CD4-positive, alpha-beta memory T cell (primary cell): ENCODE measurements around the gene SHC4. TPM values are rescaled to one million over a fixed set of nuclear protein-coding genes. Genes with fewer than 3 reads are reported as not detected.

ENCODE experiments used
- CTCF ChIA-PET: fragments of 350-600 bp; sonication (Branson Sonifier 250); formaldehyde crosslinking; loops from one replicate; lab custom pipeline; 2021; ENCODE audit warnings: inconsistent platforms; ENCODE audit not compliant: partially characterized antibody; lab: Charles Lee
- POLR2A ChIA-PET: fragments of 350-600 bp; sonication (Branson Sonifier 250); formaldehyde crosslinking; loops from one replicate; lab custom pipeline; 2021; ENCODE audit not compliant: partially characterized antibody; lab: Charles Lee
- DNase-seq, 5 donors: peaks; one replicate each; pipeline versions ENCODE4 v3.0.0 to v3.0.0-alpha.2; 2020 to 2022; ENCODE audit warnings: mixed read lengths in 1 of 5
- H3K27ac ChIP-seq: one replicate; pipeline ENCODE4 v1.7.0; 2013; ENCODE audit warnings: low read depth, low read length
- H3K27me3 ChIP-seq: 2 replicates; pipeline ENCODE4 v1.7.0; 2013; ENCODE audit warnings: mild to moderate bottlenecking, low read length, moderate library complexity; ENCODE audit not compliant: insufficient read depth
- H3K36me3 ChIP-seq: 2 replicates; pipeline ENCODE4 v1.7.0; 2013; ENCODE audit warnings: mild to moderate bottlenecking, low read length, moderate library complexity; ENCODE audit not compliant: insufficient read depth
- H3K4me1 ChIP-seq: 2 replicates; pipeline ENCODE4 v1.7.0; 2013; ENCODE audit warnings: mild to moderate bottlenecking, low read length, moderate library complexity; ENCODE audit not compliant: insufficient read depth
- H3K4me3 ChIP-seq, 2 donors: one replicate each; pipeline ENCODE4 v1.7.0; 2013; ENCODE audit warnings: low read length in 2 of 2, mild to moderate bottlenecking in 1 of 2
- H3K9me3 ChIP-seq, 2 donors: one replicate each; pipeline ENCODE4 v1.7.0; 2013; ENCODE audit warnings: low read length in 2 of 2, control low read depth in 1 of 2; ENCODE audit not compliant: control insufficient read depth in 1 of 2
- H3K27ac Mint-ChIP-seq, 7 donors: one replicate each; pipeline ENCODE4 v1.8.0; 2020 to 2021; ENCODE audit warnings: mixed read lengths in 7 of 7, mild to moderate bottlenecking in 6 of 7, inconsistent platforms in 3 of 7, moderate library complexity in 3 of 7
- H3K27me3 Mint-ChIP-seq, 2 donors: one replicate each; pipeline ENCODE4 v1.8.0; 2020 to 2021; ENCODE audit warnings: mixed read lengths in 2 of 2
- H3K36me3 Mint-ChIP-seq, 2 donors: one replicate each; pipeline ENCODE4 v1.8.0; 2020 to 2021; ENCODE audit warnings: mixed read lengths in 2 of 2, inconsistent platforms in 1 of 2, mild to moderate bottlenecking in 1 of 2
- H3K4me1 Mint-ChIP-seq, 4 donors: one replicate each; pipeline ENCODE4 v1.8.0; 2020 to 2021; ENCODE audit warnings: mixed read lengths in 4 of 4, mild to moderate bottlenecking in 1 of 4
- H3K4me3 Mint-ChIP-seq, 8 donors: one replicate each; pipeline ENCODE4 v1.8.0; 2020 to 2021; ENCODE audit warnings: mixed read lengths in 8 of 8, mild to moderate bottlenecking in 7 of 8, moderate library complexity in 6 of 8, inconsistent platforms in 3 of 8
- H3K9me3 Mint-ChIP-seq, 8 donors: one replicate each; pipeline ENCODE4 v1.8.0; 2020 to 2021; ENCODE audit warnings: mixed read lengths in 8 of 8, mild to moderate bottlenecking in 5 of 8, inconsistent platforms in 3 of 8, moderate library complexity in 1 of 8
- intact Hi-C: fragments of 100-400 bp; cut with micrococcal nuclease; formaldehyde crosslinking; loops from one replicate; pipeline ENCODE4 v1.15.1; 2023
- polyA plus RNA-seq, 2 donors: library from polyadenylated mRNA; unstranded; fragments of 300-500 nt; fragmentation: Illumina TruSeq; gene quantifications; one replicate each; pipeline ENCODE4 v1.2.3, GENCODE V29; 2021
- total RNA-seq, 2 experiments: library from RNA; stranded (reverse); gene quantifications; one replicate each; pipeline ENCODE4 v1.2.3, GENCODE V29; 2021

SHC4 gene
- total and polyA plus RNA-seq, 4 experiments from 2014 or later: 0.28 to 0.29 TPM; not detected in 2

- Mint-ChIP-seq H3K36me3 (no peaks in the 10 kb centered on the region), H3K27me3 (peaks cover 16 to 26% of the 10 kb centered on the region in 2 donors), H3K4me3 (no peak overlapping the region), H3K27ac (no peak overlapping the region), H3K9me3 (peaks cover 4 to 25% (median 20%) of the 10 kb centered on the region in 8 donors), H3K4me1 (no peaks in the 10 kb centered on the region)
- Histone ChIP-seq H3K27me3 (no peaks in the 10 kb centered on the region), H3K4me3 (no peak overlapping the region), H3K36me3 (no peaks in the 10 kb centered on the region), H3K4me1 (no peaks in the 10 kb centered on the region), H3K9me3 (no peaks in the 10 kb centered on the region), H3K27ac (no peak overlapping the region)
- intact Hi-C loops: no loop called here
- no peak for DNase-seq
- ChIA-PET POLR2A (no interaction called here), CTCF (no interaction called here)
These were observed 129.0 kb downstream of the SHC4 start for GRCh38 chr15:48834756-48835155.

GRCh38 chr15:48833526-48834239 lies 130.0 kb downstream of the SHC4 start:
- Mint-ChIP-seq H3K9me3 (peaks cover 4 to 25% (median 20%) of the 10 kb centered on the region in 8 donors), H3K27me3 (peaks cover 20 to 31% of the 10 kb centered on the region in 2 donors), H3K36me3 (no peaks in the 10 kb centered on the region), H3K4me3 (peak overlapping the region in 1 of 8 donors; percentile 41), H3K27ac (no peak overlapping the region), H3K4me1 (no peaks in the 10 kb centered on the region)
- no peaks in the 10 kb centered on the region for H3K36me3 ChIP-seq
- DNase-seq: no peak
- H3K9me3 ChIP-seq: no peaks in the 10 kb centered on the region
- H3K4me3 ChIP-seq: no peak overlapping the region
- intact Hi-C loops: no loop called here
- POLR2A ChIA-PET: no interaction called here
- CTCF ChIA-PET: no interaction called here
- no peak overlapping the region for H3K27ac ChIP-seq
- H3K4me1 ChIP-seq: no peaks in the 10 kb centered on the region
- H3K27me3 ChIP-seq: no peaks in the 10 kb centered on the region

- Histone ChIP-seq H3K27ac (no peak overlapping the region), H3K4me1 (no peaks in the 10 kb centered on the region), H3K27me3 (no peaks in the 10 kb centered on the region), H3K36me3 (no peaks in the 10 kb centered on the region), H3K4me3 (no peak overlapping the region), H3K9me3 (no peaks in the 10 kb centered on the region)
- DNase-seq: no peak
- Mint-ChIP-seq H3K4me3 (no peak overlapping the region), H3K4me1 (no peaks in the 10 kb centered on the region), H3K36me3 (no peaks in the 10 kb centered on the region), H3K9me3 (peaks cover 4 to 25% (median 20%) of the 10 kb centered on the region in 8 donors), H3K27ac (no peak overlapping the region), H3K27me3 (peaks cover 22 to 29% of the 10 kb centered on the region in 2 donors)
- intact Hi-C loops: no loop called here
- POLR2A ChIA-PET: no interaction called here
- CTCF ChIA-PET: no interaction called here
These were observed 131.1 kb downstream of the SHC4 start for GRCh38 chr15:48832648-48833047.

- DNase-seq: no peak
- intact Hi-C loops: no loop called here
- no peaks in the 10 kb centered on the region for H3K27me3 ChIP-seq
- ChIA-PET POLR2A (no interaction called here), CTCF (interaction anchor here (0.6 kb wide), 1 partner anchor 88 kb away, joined by 3 read pairs; no protein-coding TSS in a partner anchor)
- H3K4me1 ChIP-seq: no peaks in the 10 kb centered on the region
- H3K36me3 ChIP-seq: no peaks in the 10 kb centered on the region
- no peak overlapping the region for H3K27ac Mint-ChIP-seq
- no peaks in the 10 kb centered on the region for H3K36me3 Mint-ChIP-seq
- no peak overlapping the region for H3K27ac ChIP-seq
- H3K4me3 ChIP-seq: no peak overlapping the region
- no peaks in the 10 kb centered on the region for H3K9me3 ChIP-seq
- H3K9me3 Mint-ChIP-seq: peaks cover 4 to 23% (median 19%) of the 10 kb centered on the region in 8 donors
- peaks cover 14 to 17% of the 10 kb centered on the region in 2 donors for H3K27me3 Mint-ChIP-seq
- H3K4me3 Mint-ChIP-seq: no peak overlapping the region
- H3K4me1 Mint-ChIP-seq: no peaks in the 10 kb centered on the region
These were observed 134.8 kb downstream of the SHC4 start for GRCh38 chr15:48828906-48829305.

- H3K9me3 Mint-ChIP-seq: peaks cover 4 to 19% (median 16%) of the 10 kb centered on the region in 8 donors
- ChIA-PET POLR2A (no interaction called here), CTCF (interaction anchor here (0.6 kb wide), 1 partner anchor 88 kb away, joined by 3 read pairs; no protein-coding TSS in a partner anchor)
- intact Hi-C loops: no loop called here
- no peak overlapping the region for H3K4me3 ChIP-seq
- no peak overlapping the region for H3K27ac Mint-ChIP-seq
- no peaks in the 10 kb centered on the region for H3K36me3 Mint-ChIP-seq
- H3K27me3 ChIP-seq: no peaks in the 10 kb centered on the region
- H3K4me1 ChIP-seq: no peaks in the 10 kb centered on the region
- no peaks in the 10 kb centered on the region for H3K4me1 Mint-ChIP-seq
- no peaks in the 10 kb centered on the region for H3K36me3 ChIP-seq
- no peak for DNase-seq
- peaks cover 14 to 18% of the 10 kb centered on the region in 2 donors for H3K27me3 Mint-ChIP-seq
- no peak overlapping the region for H3K4me3 Mint-ChIP-seq
- H3K27ac ChIP-seq: no peak overlapping the region
- H3K9me3 ChIP-seq: no peaks in the 10 kb centered on the region
These were observed 135.2 kb downstream of the SHC4 start for GRCh38 chr15:48828471-48828870.

- H3K27me3 ChIP-seq: no peaks in the 10 kb centered on the region
- Mint-ChIP-seq H3K27ac (no peak overlapping the region), H3K27me3 (peaks cover 8 to 9% of the 10 kb centered on the region in 2 donors), H3K4me3 (no peak overlapping the region), H3K9me3 (peaks cover 0 to 8% (median 0%) of the 10 kb centered on the region in 8 donors), H3K4me1 (no peaks in the 10 kb centered on the region), H3K36me3 (no peaks in the 10 kb centered on the region)
- H3K9me3 ChIP-seq: no peaks in the 10 kb centered on the region
- no peaks in the 10 kb centered on the region for H3K4me1 ChIP-seq
- H3K4me3 ChIP-seq: no peak overlapping the region
- H3K27ac ChIP-seq: no peak overlapping the region
- intact Hi-C loops: no loop called here
- no peak for DNase-seq
- no peaks in the 10 kb centered on the region for H3K36me3 ChIP-seq
- CTCF ChIA-PET: no interaction called here
- POLR2A ChIA-PET: no interaction called here
These were observed 138.6 kb downstream of the SHC4 start for GRCh38 chr15:48825075-48825474.

- H3K36me3 Mint-ChIP-seq: no peaks in the 10 kb centered on the region
- H3K36me3 ChIP-seq: no peaks in the 10 kb centered on the region
- no peaks in the 10 kb centered on the region for H3K4me1 ChIP-seq
- ChIA-PET CTCF (no interaction called here), POLR2A (no interaction called here)
- no peak for DNase-seq
- no peak overlapping the region for H3K27ac Mint-ChIP-seq
- peaks cover 4 to 5% of the 10 kb centered on the region in 2 donors for H3K27me3 Mint-ChIP-seq
- peaks cover 0 to 8% (median 0%) of the 10 kb centered on the region in 8 donors for H3K9me3 Mint-ChIP-seq
- no peak overlapping the region for H3K4me3 Mint-ChIP-seq
- H3K9me3 ChIP-seq: no peaks in the 10 kb centered on the region
- H3K27ac ChIP-seq: no peak overlapping the region
- no peak overlapping the region for H3K4me3 ChIP-seq
- intact Hi-C loops: no loop called here
- no peaks in the 10 kb centered on the region for H3K4me1 Mint-ChIP-seq
- H3K27me3 ChIP-seq: no peaks in the 10 kb centered on the region
These were observed 140.0 kb downstream of the SHC4 start for GRCh38 chr15:48823706-48824105.
